Measurements from ENCODE around the gene FGD4. TPM values are rescaled to one million over a fixed set of nuclear protein-coding genes. Genes with fewer than 3 reads are reported as not detected.

Gene FGD4
- total RNA-seq, 4 donors from 2014 or later: 42.6 to 69.4 (median 47.3) TPM

DNA sequence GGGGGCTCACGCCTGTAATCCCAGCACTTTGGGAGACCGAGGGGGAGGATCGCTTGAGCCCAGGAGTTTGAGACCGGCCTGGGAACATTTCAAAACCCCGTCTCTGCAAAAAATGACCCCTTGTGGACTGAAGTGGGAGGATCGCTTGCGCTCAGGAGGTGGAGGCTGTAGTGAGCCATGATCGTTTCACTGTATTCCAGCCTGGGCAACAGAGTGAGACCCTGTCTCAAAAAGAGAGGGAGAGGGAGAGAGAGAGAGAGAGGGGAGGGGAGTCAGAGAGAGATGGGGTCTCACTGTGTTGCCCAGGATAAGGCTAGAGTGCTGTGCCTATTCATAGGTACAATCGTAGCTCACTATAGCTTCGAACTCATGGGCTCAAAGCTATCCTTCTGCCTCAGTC is 2.8 kb downstream of the FGD4 start:
- 88% methylated on average over 10 of the region's 10 CpGs for WGBS
- Histone ChIP-seq H3K4me1 (peaks cover 30% of the 10 kb centered on the region), H3K27me3 (no peaks in the 10 kb centered on the region), H3K9me3 (no peaks in the 10 kb centered on the region), H3K36me3 (no peaks in the 10 kb centered on the region), H3K4me3 (no peak overlapping the region), H3K27ac (no peak overlapping the region)
- TF ChIP-seq POLR2AphosphoS5 (IDR thresholded peaks at IDR 0.05) (no peak), EP300 (IDR thresholded peaks at IDR 0.05) (no peak), CTCF (IDR thresholded peaks at IDR 0.05) (no peak), POLR2A (IDR thresholded peaks at IDR 0.05) (no peak)
- DNase-seq (ENCODE audit: low spot score in 2 of 2): no peak

DNA sequence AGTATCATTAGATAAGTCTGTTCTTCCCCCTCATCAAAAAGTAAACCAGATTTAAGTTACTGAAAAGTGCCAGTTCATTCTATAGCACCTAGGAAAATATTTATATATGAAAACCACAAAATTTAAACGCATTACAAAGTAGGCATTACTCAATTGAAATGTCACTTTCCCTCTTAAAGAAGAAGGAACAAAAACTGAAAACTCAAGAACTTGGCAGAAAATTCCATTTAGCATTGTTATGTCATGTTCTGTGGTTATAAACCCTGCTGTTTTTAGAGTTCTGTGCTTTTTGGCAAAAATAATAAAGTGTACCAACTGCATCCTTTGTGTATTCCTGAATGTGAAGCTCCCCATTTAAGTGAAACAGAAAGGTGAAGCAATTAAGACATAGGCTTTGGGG is 3.6 kb downstream of the FGD4 start:
- Histone ChIP-seq H3K4me3 (no peak overlapping the region), H3K27ac (no peak overlapping the region), H3K9me3 (no peaks in the 10 kb centered on the region), H3K36me3 (no peaks in the 10 kb centered on the region), H3K4me1 (peaks cover 30% of the 10 kb centered on the region), H3K27me3 (no peaks in the 10 kb centered on the region)
- WGBS: 35% methylated on average over 1 of the region's 1 CpG
- DNase-seq (ENCODE audit: low spot score in 2 of 2): no peak
- TF ChIP-seq POLR2AphosphoS5 (IDR thresholded peaks at IDR 0.05): no peak
- TF ChIP-seq EP300 (IDR thresholded peaks at IDR 0.05): no peak
- no peak for TF ChIP-seq CTCF (IDR thresholded peaks at IDR 0.05)
- no peak for TF ChIP-seq POLR2A (IDR thresholded peaks at IDR 0.05)

DNA sequence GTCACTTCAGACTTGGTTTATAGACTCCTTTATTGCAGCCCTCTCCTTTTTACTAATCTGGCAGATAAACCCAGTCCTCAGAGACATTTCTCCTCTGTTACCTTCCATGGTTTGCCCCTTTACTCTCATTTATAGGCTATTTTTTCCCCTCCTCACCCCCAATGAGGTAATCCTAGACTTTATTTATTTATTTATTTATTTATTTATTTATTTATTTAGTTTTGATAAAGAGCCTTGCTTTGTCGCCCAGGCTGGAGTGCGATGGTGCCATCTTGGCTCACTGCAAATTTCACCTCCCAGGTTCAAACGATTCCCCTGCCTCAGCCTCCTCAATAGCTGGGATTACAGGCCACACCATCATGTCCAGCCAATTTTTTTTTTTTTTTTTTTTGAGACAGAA is 8.4 kb downstream of the FGD4 start:
- H3K27ac ChIP-seq: no peak overlapping the region
- H3K4me3 ChIP-seq: no peak overlapping the region
- H3K36me3 ChIP-seq: no peaks in the 10 kb centered on the region
- TF ChIP-seq CTCF (IDR thresholded peaks at IDR 0.05): no peak
- no peak for TF ChIP-seq EP300 (IDR thresholded peaks at IDR 0.05)
- H3K27me3 ChIP-seq: no peaks in the 10 kb centered on the region
- peaks cover 7% of the 10 kb centered on the region for H3K4me1 ChIP-seq
- 96% methylated on average over 3 of the region's 3 CpGs for WGBS
- DNase-seq (ENCODE audit: low spot score in 2 of 2): no peak
- H3K9me3 ChIP-seq: no peaks in the 10 kb centered on the region

DNA sequence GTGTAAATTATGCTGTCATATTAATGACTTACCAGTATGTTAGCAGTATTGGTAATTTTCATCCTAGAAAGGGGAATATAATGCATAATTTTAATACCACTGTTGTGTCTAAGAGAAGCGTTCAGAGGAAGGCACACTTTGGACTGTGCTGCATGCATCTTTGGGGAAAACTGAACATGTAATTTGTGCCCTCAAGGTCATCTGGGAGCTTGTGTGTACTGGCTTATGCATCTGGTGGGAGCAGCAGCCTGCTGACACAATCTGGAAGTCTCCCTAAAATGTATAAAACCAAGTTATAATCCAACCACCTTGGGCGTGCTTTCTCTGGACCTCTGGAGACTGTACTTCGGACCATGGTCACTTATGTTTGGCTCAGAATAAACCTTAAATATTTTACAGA is 14.1 kb downstream of the FGD4 start:
- no peaks in the 10 kb centered on the region for H3K36me3 ChIP-seq
- H3K4me3 ChIP-seq: no peak overlapping the region
- no peak for DNase-seq (ENCODE audit: low spot score in 2 of 2)
- no peak overlapping the region for H3K27ac ChIP-seq
- TF ChIP-seq POLR2AphosphoS5 (IDR thresholded peaks at IDR 0.05) (no peak), CTCF (IDR thresholded peaks at IDR 0.05) (no peak), POLR2A (IDR thresholded peaks at IDR 0.05) (no peak), EP300 (IDR thresholded peaks at IDR 0.05) (no peak)
- WGBS: 70% methylated on average over 3 of the region's 3 CpGs
- no peaks in the 10 kb centered on the region for H3K27me3 ChIP-seq
- no peaks in the 10 kb centered on the region for H3K4me1 ChIP-seq
- no peaks in the 10 kb centered on the region for H3K9me3 ChIP-seq

DNA sequence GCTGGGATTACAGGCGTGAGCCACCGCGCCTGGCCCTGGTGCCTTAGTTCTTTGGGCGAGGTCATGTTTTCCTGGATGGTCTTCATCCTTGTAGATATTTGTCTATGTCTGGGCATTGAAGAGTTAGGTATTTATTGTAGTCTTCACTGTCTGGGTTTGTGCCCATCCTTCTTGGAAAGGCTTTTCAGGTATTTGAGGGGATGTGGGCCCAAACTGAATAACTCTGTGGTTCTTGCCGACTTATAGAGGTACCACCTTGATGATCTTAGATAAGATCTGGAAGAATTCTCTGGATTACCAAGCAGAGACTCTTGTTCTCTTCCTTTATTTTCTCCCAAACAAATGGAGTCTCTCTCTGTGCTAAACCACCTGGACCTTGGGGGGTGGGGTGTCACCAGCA is 18.9 kb downstream of the FGD4 start:
- H3K36me3 ChIP-seq: no peaks in the 10 kb centered on the region
- no peak for DNase-seq (ENCODE audit: low spot score in 2 of 2)
- no peaks in the 10 kb centered on the region for H3K27me3 ChIP-seq
- H3K27ac ChIP-seq: no peak overlapping the region
- H3K4me3 ChIP-seq: no peak overlapping the region
- 98% methylated on average over 5 of the region's 5 CpGs for WGBS
- H3K9me3 ChIP-seq: no peaks in the 10 kb centered on the region
- TF ChIP-seq POLR2AphosphoS5 (IDR thresholded peaks at IDR 0.05): no peak
- TF ChIP-seq EP300 (IDR thresholded peaks at IDR 0.05): no peak
- no peak for TF ChIP-seq CTCF (IDR thresholded peaks at IDR 0.05)
- no peak for TF ChIP-seq POLR2A (IDR thresholded peaks at IDR 0.05)
- peaks cover 16% of the 10 kb centered on the region for H3K4me1 ChIP-seq
